Osteoblast (primary cell): ENCODE data around the gene PLD4. TPM values are rescaled to one million over a fixed set of nuclear protein-coding genes. Genes with fewer than 3 reads are reported as not detected.

Experiments
- DNase-seq: peaks from one replicate; pipeline ENCODE4 v3.0.0; 2011; ENCODE audit warnings: low spot score, mixed read lengths; ENCODE audit not compliant: insufficient read length; ENCODE audit errors: missing footprints
- H2AFZ ChIP-seq: 2 replicates; pipeline ENCODE4 v1.6.0; 2011; ENCODE audit warnings: mild to moderate bottlenecking, low read length
- H3K27ac ChIP-seq: 2 replicates; pipeline ENCODE4 v1.5.1; 2011; ENCODE audit warnings: mild to moderate bottlenecking, low read depth, low read length, moderate library complexity
- H3K27me3 ChIP-seq: 2 replicates; pipeline ENCODE4 v1.6.0; 2012; ENCODE audit warnings: mild to moderate bottlenecking, control low read depth, inconsistent platforms, low read length, moderate library complexity; ENCODE audit not compliant: insufficient read depth
- H3K36me3 ChIP-seq: 2 replicates; pipeline ENCODE4 v1.5.1; 2011; ENCODE audit warnings: mild to moderate bottlenecking, low read length, control low read depth, moderate library complexity; ENCODE audit not compliant: insufficient read depth
- H3K4me1 ChIP-seq: 2 replicates; pipeline ENCODE4 v1.5.1; 2011; ENCODE audit warnings: mild to moderate bottlenecking, low read length, control low read depth, moderate library complexity; ENCODE audit not compliant: insufficient read depth
- H3K4me2 ChIP-seq: 2 replicates; pipeline ENCODE4 v1.6.0; 2011; ENCODE audit warnings: mild to moderate bottlenecking, low read length; ENCODE audit not compliant: insufficient read depth
- H3K4me3 ChIP-seq: fragments of 200-600 bp; sonication (generic); 3 replicates; pipeline ENCODE4 v1.5.1; 2012; ENCODE audit warnings: mild to moderate bottlenecking, low read length, inconsistent platforms; ENCODE audit not compliant: insufficient read depth
- H3K79me2 ChIP-seq: 2 replicates; pipeline ENCODE4 v1.6.0; 2012; ENCODE audit warnings: mild to moderate bottlenecking, low read length, control low read depth, inconsistent platforms; ENCODE audit not compliant: insufficient read depth
- H3K9me3 ChIP-seq: 2 replicates; pipeline ENCODE4 v1.5.1; 2011; ENCODE audit warnings: low read depth, low read length, control low read depth
- H4K20me1 ChIP-seq: 2 replicates; pipeline ENCODE4 v1.6.0; 2012; ENCODE audit warnings: mild to moderate bottlenecking, low read length, control low read depth; ENCODE audit not compliant: insufficient read depth
- CTCF ChIP-seq: IDR thresholded peaks from 2 replicates; pipeline ENCODE4 v1.5.1; 2011; ENCODE audit warnings: mild to moderate bottlenecking, low read depth, low read length, moderate library complexity; ENCODE audit errors: extremely low read depth
- total RNA-seq: library from RNA; depleted of rRNA; stranded (reverse); fragments of >200 nt; gene quantifications from 2 replicates; pipeline ENCODE4 v1.2.3, GENCODE V29; 2012

Gene PLD4
- total RNA-seq, 1 donor = not detected

GRCh38 chr14:104935026-104935650, 10.5 kb downstream of the PLD4 start:
- H2AFZ ChIP-seq = no peak overlapping the region
- peak; percentile 30 for DNase-seq
- H3K79me2 ChIP-seq = no peaks in the 10 kb centered on the region
- no peaks in the 10 kb centered on the region for H4K20me1 ChIP-seq
- H3K27me3 ChIP-seq = peaks cover 35% of the 10 kb centered on the region
- H3K9me3 ChIP-seq = no peaks in the 10 kb centered on the region
- H3K4me3 ChIP-seq = no peak overlapping the region
- H3K27ac ChIP-seq = no peak overlapping the region
- H3K4me2 ChIP-seq = no peak overlapping the region
- no peaks in the 10 kb centered on the region for H3K4me1 ChIP-seq
- no peaks in the 10 kb centered on the region for H3K36me3 ChIP-seq
- no peak for TF ChIP-seq CTCF

- Histone ChIP-seq H3K27me3 (peaks cover 35% of the 10 kb centered on the region), H3K79me2 (no peaks in the 10 kb centered on the region), H3K4me2 (no peak overlapping the region), H4K20me1 (no peaks in the 10 kb centered on the region), H3K4me1 (no peaks in the 10 kb centered on the region), H2AFZ (no peak overlapping the region), H3K9me3 (no peaks in the 10 kb centered on the region), H3K4me3 (no peak overlapping the region), H3K27ac (no peak overlapping the region), H3K36me3 (no peaks in the 10 kb centered on the region)
- no peak for TF ChIP-seq CTCF
- DNase-seq = peak; percentile 25
Measured at GRCh38 chr14:104935955-104936354, 11.3 kb downstream of the PLD4 start.

- Histone ChIP-seq H3K4me3 (no peak overlapping the region), H3K27me3 (peaks cover 32% of the 10 kb centered on the region), H2AFZ (no peak overlapping the region), H4K20me1 (no peaks in the 10 kb centered on the region), H3K4me1 (no peaks in the 10 kb centered on the region), H3K36me3 (no peaks in the 10 kb centered on the region), H3K79me2 (no peaks in the 10 kb centered on the region), H3K4me2 (no peak overlapping the region), H3K27ac (no peak overlapping the region), H3K9me3 (no peaks in the 10 kb centered on the region)
- peak; percentile 58 for DNase-seq
- no peak for TF ChIP-seq CTCF
Measured at GRCh38 chr14:104936361-104937155, 11.9 kb downstream of the PLD4 start.

GRCh38 chr14:104937161-104937560, 12.5 kb downstream of the PLD4 start:
- Histone ChIP-seq H3K36me3 (no peaks in the 10 kb centered on the region), H3K79me2 (no peaks in the 10 kb centered on the region), H3K4me3 (no peak overlapping the region), H4K20me1 (no peaks in the 10 kb centered on the region), H3K27me3 (peaks cover 26% of the 10 kb centered on the region), H3K27ac (no peak overlapping the region), H3K4me2 (no peak overlapping the region), H3K9me3 (no peaks in the 10 kb centered on the region), H2AFZ (no peak overlapping the region), H3K4me1 (no peaks in the 10 kb centered on the region)
- no peak for TF ChIP-seq CTCF
- DNase-seq = peak; percentile 81
